ENCODE measurements around the gene CADPS.

- TF ChIP-seq TAF1 (IDR thresholded peaks at IDR 0.05; ENCODE audit: borderline replicate concordance, insufficient read depth, low read length) (no peak), SIN3A (IDR thresholded peaks at IDR 0.05; ENCODE audit: borderline replicate concordance, insufficient read depth, low read length) (no peak)
These were observed 318.9 kb downstream of the CADPS start for GRCh38 chr3:62556121-62556815.

Data from PFSK-1 (cell line).